ENCODE results near the gene IFT122.

GRCh38 chr3:129482721-129483120, 42.7 kb downstream of the IFT122 start:
- TF ChIP-seq CTCF (IDR thresholded peaks at IDR 0.05) (no peak), POLR2A (IDR thresholded peaks at IDR 0.05) (no peak), POLR2AphosphoS5 (IDR thresholded peaks at IDR 0.05) (no peak), EP300 (IDR thresholded peaks at IDR 0.05) (no peak)

Data from upper lobe of left lung (tissue), 4 donors.